HG03558 (cell line): ENCODE measurements around the gene P2RX2.

Experiments
- ATAC-seq: cut with Tn5 transposase; IDR thresholded peaks from one replicate; pipeline ENCODE4 v1.9.1; 2021; ENCODE audit warnings: moderate number of reproducible peaks; ENCODE audit not compliant: unreplicated experiment; ENCODE audit errors: extremely low read depth

Gene P2RX2

GRCh38 chr12:132657004-132657727, 38.6 kb downstream of the P2RX2 start:
- ATAC-seq = no peak

- ATAC-seq = no peak
Observed at GRCh38 chr12:132658149-132658894, 39.7 kb downstream of the P2RX2 start.

GRCh38 chr12:132659146-132659545, 40.6 kb downstream of the P2RX2 start:
- ATAC-seq = no peak

GRCh38 chr12:132660052-132660451, 41.5 kb downstream of the P2RX2 start:
- ATAC-seq = no peak

- no peak for ATAC-seq
Observed at GRCh38 chr12:132660996-132661395, 42.4 kb downstream of the P2RX2 start.

- ATAC-seq = no peak
Observed at GRCh38 chr12:132661972-132662371, 43.4 kb downstream of the P2RX2 start.

GRCh38 chr12:132662901-132663755, 44.6 kb downstream of the P2RX2 start:
- no peak for ATAC-seq

- no peak for ATAC-seq
Observed at GRCh38 chr12:132664206-132665148, 45.9 kb downstream of the P2RX2 start.

GRCh38 chr12:132665149-132665491, 46.5 kb downstream of the P2RX2 start:
- no peak for ATAC-seq

GRCh38 chr12:132665794-132666193, 47.2 kb downstream of the P2RX2 start:
- ATAC-seq = no peak

GRCh38 chr12:132668191-132669088, 49.9 kb downstream of the P2RX2 start:
- ATAC-seq = no peak

- ATAC-seq = no peak
Observed at GRCh38 chr12:132669166-132669879, 50.7 kb downstream of the P2RX2 start.
